Neural crest cell (in vitro differentiated cells): ENCODE measurements around the gene VDAC2. TPM values are rescaled to one million over a fixed set of nuclear protein-coding genes. Genes with fewer than 3 reads are reported as not detected.

Source experiments
- DNase-seq: peaks from one replicate; pipeline ENCODE4 v3.0.0; 2021; ENCODE audit warnings: low read depth, mixed read lengths, low spot score
- H3K27ac Mint-ChIP-seq: one replicate; pipeline ENCODE4 v1.8.0; 2021; ENCODE audit warnings: mild to moderate bottlenecking, mixed read lengths; ENCODE audit not compliant: unreplicated experiment
- H3K27me3 Mint-ChIP-seq: 2 replicates; pipeline ENCODE4 v1.8.0; 2021; ENCODE audit warnings: low read depth, mild to moderate bottlenecking, mixed read lengths
- H3K36me3 Mint-ChIP-seq: 2 replicates; pipeline ENCODE4 v1.8.0; 2021; ENCODE audit warnings: low read depth, mild to moderate bottlenecking, mixed read lengths
- H3K4me1 Mint-ChIP-seq: 2 replicates; pipeline ENCODE4 v1.8.0; 2021; ENCODE audit warnings: mixed read lengths
- H3K4me3 Mint-ChIP-seq: one replicate; pipeline ENCODE4 v1.8.0; 2021; ENCODE audit warnings: mild to moderate bottlenecking, mixed read lengths
- H3K9me3 Mint-ChIP-seq: 2 replicates; pipeline ENCODE4 v1.8.0; 2021; ENCODE audit warnings: mixed read lengths
- total RNA-seq: library from RNA; stranded (reverse); gene quantifications from 2 replicates; pipeline ENCODE4 v1.2.1, GENCODE V29; 2021
- TF ChIP-seq, protein P1 (sequence below): fragments of 200-600 bp; sonication (generic); conservative IDR thresholded peaks from 2 replicates; pipeline ENCODE4 v1.5.0; 2021; ENCODE audit warnings: antibody characterized with exemption, mild to moderate bottlenecking

Gene VDAC2
- total RNA-seq, 1 donor from 2014 or later = 202 TPM

DNA sequence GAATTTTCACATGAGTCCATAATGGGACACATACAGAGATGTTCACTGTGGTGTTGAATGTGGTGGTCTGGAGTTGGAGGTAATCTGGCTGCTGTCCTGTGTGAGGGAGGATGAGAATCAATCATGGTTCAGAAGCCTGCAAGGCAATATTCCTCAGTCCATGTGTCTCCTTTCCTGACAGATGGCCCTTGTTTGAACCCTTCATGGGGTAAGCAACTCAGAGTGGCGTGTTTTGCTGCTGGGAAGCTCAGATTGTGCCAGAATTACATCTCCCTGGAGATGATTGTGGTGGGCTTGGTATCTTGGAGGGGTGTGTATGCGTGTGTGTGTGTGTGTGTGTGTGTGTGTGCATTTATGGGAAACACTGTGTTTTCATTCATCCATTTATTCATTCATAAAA, 69.6 kb downstream of the VDAC2 start:
- no peaks in the 10 kb centered on the region for H3K27me3 Mint-ChIP-seq

More for the DNA sequence above, 69.6 kb downstream of the VDAC2 start:
- Mint-ChIP-seq H3K9me3 (no peaks in the 10 kb centered on the region), H3K4me1 (peaks cover 21% of the 10 kb centered on the region), H3K27ac (no peak overlapping the region), H3K4me3 (no peak overlapping the region), H3K36me3 (no peaks in the 10 kb centered on the region)
- DNase-seq = no peak
- TF ChIP-seq, protein P1, sequence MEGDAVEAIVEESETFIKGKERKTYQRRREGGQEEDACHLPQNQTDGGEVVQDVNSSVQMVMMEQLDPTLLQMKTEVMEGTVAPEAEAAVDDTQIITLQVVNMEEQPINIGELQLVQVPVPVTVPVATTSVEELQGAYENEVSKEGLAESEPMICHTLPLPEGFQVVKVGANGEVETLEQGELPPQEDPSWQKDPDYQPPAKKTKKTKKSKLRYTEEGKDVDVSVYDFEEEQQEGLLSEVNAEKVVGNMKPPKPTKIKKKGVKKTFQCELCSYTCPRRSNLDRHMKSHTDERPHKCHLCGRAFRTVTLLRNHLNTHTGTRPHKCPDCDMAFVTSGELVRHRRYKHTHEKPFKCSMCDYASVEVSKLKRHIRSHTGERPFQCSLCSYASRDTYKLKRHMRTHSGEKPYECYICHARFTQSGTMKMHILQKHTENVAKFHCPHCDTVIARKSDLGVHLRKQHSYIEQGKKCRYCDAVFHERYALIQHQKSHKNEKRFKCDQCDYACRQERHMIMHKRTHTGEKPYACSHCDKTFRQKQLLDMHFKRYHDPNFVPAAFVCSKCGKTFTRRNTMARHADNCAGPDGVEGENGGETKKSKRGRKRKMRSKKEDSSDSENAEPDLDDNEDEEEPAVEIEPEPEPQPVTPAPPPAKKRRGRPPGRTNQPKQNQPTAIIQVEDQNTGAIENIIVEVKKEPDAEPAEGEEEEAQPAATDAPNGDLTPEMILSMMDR = no peak

Other genes with a start within 250 kb of the VDAC2 start
- 16.9 and 18.7 TPM in 2 replicates for gene SAMD8, start 99.1 kb upstream of the VDAC2 start, total RNA-seq
- 4.7 and 6.3 TPM in 2 replicates for gene COMTD1, start 25.2 kb downstream of the VDAC2 start, total RNA-seq
- gene ZNF503, start 191.0 kb downstream of the VDAC2 start, total RNA-seq = 14.6 and 15.9 TPM in 2 replicates
- 0.98 and 3.1 TPM in 2 replicates for gene LRMDA, start 220.8 kb downstream of the VDAC2 start, total RNA-seq